GM19455 (cell line): ENCODE data around the gene GATA1.

Source experiments
- ATAC-seq: cut with Tn5 transposase; IDR thresholded peaks from one replicate; pipeline ENCODE4 v1.9.1; 2021; ENCODE audit not compliant: unreplicated experiment

GATA1 gene

GRCh38 chrX:48784726-48785125, 1.7 kb upstream of the GATA1 start:
- ATAC-seq = no peak

GRCh38 chrX:48785186-48785539, 1.2 kb upstream of the GATA1 start:
- no peak for ATAC-seq

GRCh38 chrX:48785540-48786214, 713 bp upstream of the GATA1 start:
- ATAC-seq = no peak

GRCh38 chrX:48786825-48787504, 575 bp downstream of the GATA1 start:
- no peak for ATAC-seq

- ATAC-seq = no peak
Observed at GRCh38 chrX:48787505-48788443, 1.4 kb downstream of the GATA1 start.

- ATAC-seq = no peak
Observed at GRCh38 chrX:48789366-48790220, 3.2 kb downstream of the GATA1 start.

- no peak for ATAC-seq
Observed at GRCh38 chrX:48790477-48790876, 4.1 kb downstream of the GATA1 start.

GRCh38 chrX:48791063-48791820, 4.9 kb downstream of the GATA1 start:
- ATAC-seq = no peak

GRCh38 chrX:48792219-48792618, 5.8 kb downstream of the GATA1 start:
- ATAC-seq = no peak

GRCh38 chrX:48793935-48794334, 7.5 kb downstream of the GATA1 start:
- no peak for ATAC-seq

GRCh38 chrX:48794340-48794910, 8.0 kb downstream of the GATA1 start:
- ATAC-seq = no peak

- no peak for ATAC-seq
Observed at GRCh38 chrX:48794911-48795515, 8.6 kb downstream of the GATA1 start.

- no peak for ATAC-seq
Observed at GRCh38 chrX:48798318-48798717, 11.9 kb downstream of the GATA1 start.

GRCh38 chrX:48800574-48801279, 14.3 kb downstream of the GATA1 start:
- no peak for ATAC-seq

- peak; percentile 88 for ATAC-seq
Observed at GRCh38 chrX:48801280-48802088, 15.1 kb downstream of the GATA1 start, which contains the start of gene HDAC6. HDAC6 (plus strand) TSS chrX:48802067; CDS start chrX:48802693, 626 bp downstream.

GRCh38 chrX:48802089-48802904, 15.9 kb downstream of the GATA1 start:
- peak; percentile 54 for ATAC-seq

- ATAC-seq = no peak
Observed at GRCh38 chrX:48802905-48803200, 16.5 kb downstream of the GATA1 start.
